H1 (cell line): ENCODE results near the gene DPY19L1. TPM values are rescaled to one million over a fixed set of nuclear protein-coding genes. Genes with fewer than 3 reads are reported as not detected.
"Not testable (repeated sequence)": the region's sequence is repeated elsewhere in the genome, so short reads cannot be mapped to it uniquely, and the experiment has no call there.

Experiments used
- CTCF ChIA-PET: fragments of 300-600 bp; sonication (Branson Sonifier 250); formaldehyde crosslinking; loops from one replicate; lab custom pipeline; 2021; ENCODE audit not compliant: partially characterized antibody; lab: Charles Lee
- POLR2A ChIA-PET: fragments of 300-600 bp; sonication (Branson Sonifier 250); formaldehyde crosslinking; loops from one replicate; lab custom pipeline; 2021; ENCODE audit warnings: inconsistent platforms; ENCODE audit not compliant: partially characterized antibody; lab: Charles Lee
- DNase-seq, 2 experiments: peaks; one replicate each; pipeline versions ENCODE4 v3.0.0 to v3.0.0-alpha.2; 2010 to 2022; ENCODE audit warnings: low spot score in 2 of 2, low read depth in 1 of 2, mixed read lengths in 1 of 2
- FAIRE-seq: peaks from 2 replicates; lab custom pipeline; 2011; peaks lifted over from hg19 to GRCh38; lab: Jason Lieb, UNC
- H2AFZ ChIP-seq: 2 replicates; pipeline ENCODE4 v1.8.1; 2012; ENCODE audit warnings: low read length, inconsistent platforms
- H2AK5ac ChIP-seq: 2 replicates; pipeline ENCODE4 v1.6.1; 2013; ENCODE audit warnings: low read depth, low read length
- H2BK120ac ChIP-seq: replicated peaks from 2 replicates; pipeline ENCODE3; 2013; ENCODE audit warnings: low read depth, low read length, inconsistent platforms
- H2BK12ac ChIP-seq: 2 replicates; pipeline ENCODE4 v1.6.1; 2013; ENCODE audit warnings: low read depth, low read length
- H2BK15ac ChIP-seq: 2 replicates; pipeline ENCODE4 v1.6.1; 2013; ENCODE audit warnings: low read length
- H2BK20ac ChIP-seq: 2 replicates; pipeline ENCODE4 v1.6.1; 2013; ENCODE audit warnings: low read length
- H2BK5ac ChIP-seq: 2 replicates; pipeline ENCODE4 v1.6.1; 2013; ENCODE audit warnings: low read depth, low read length
- H3K14ac ChIP-seq: 2 replicates; pipeline ENCODE4 v1.6.1; 2013; ENCODE audit warnings: inconsistent platforms; ENCODE audit not compliant: insufficient read length
- H3K18ac ChIP-seq: 2 replicates; pipeline ENCODE4 v1.6.1; 2013; ENCODE audit warnings: low read length; ENCODE audit errors: extremely low read depth
- H3K23ac ChIP-seq: 2 replicates; pipeline ENCODE4 v1.6.1; 2013; ENCODE audit warnings: inconsistent platforms; ENCODE audit not compliant: insufficient read length
- H3K23me2 ChIP-seq: 2 replicates; pipeline ENCODE4 v1.6.1; 2013; ENCODE audit warnings: low read depth, low read length
- H3K27ac ChIP-seq: 2 replicates; pipeline ENCODE4 v1.6.1; 2011; ENCODE audit warnings: low read depth, low read length, inconsistent platforms
- H3K27me3 ChIP-seq, 4 experiments: replicated peaks in 1 of 4; 1 replicate in 1 of 4; 2 replicates in 3 of 4; pipeline versions ENCODE4 v1.6.1 to v1.8.1; 2011 to 2013; ENCODE audit warnings: low read length in 3 of 4, mild to moderate bottlenecking in 3 of 4, inconsistent platforms in 2 of 4, mixed read lengths in 2 of 4, moderate library complexity in 1 of 4; ENCODE audit not compliant: control insufficient read depth in 3 of 4, insufficient read depth in 3 of 4; ENCODE audit errors: extremely low read depth in 1 of 4
- H3K36me3 ChIP-seq, 4 experiments: 2 replicates each; pipeline versions ENCODE4 v1.6.1 to v1.8.1; 2011 to 2013; ENCODE audit warnings: mild to moderate bottlenecking in 4 of 4, low read length in 3 of 4, moderate library complexity in 2 of 4, control low read depth in 1 of 4, inconsistent platforms in 1 of 4; ENCODE audit not compliant: insufficient read depth in 4 of 4, control insufficient read depth in 2 of 4
- H3K4ac ChIP-seq: replicated peaks from 2 replicates; pipeline ENCODE3; 2013; ENCODE audit warnings: low read length, low read depth, mixed read lengths, inconsistent platforms; ENCODE audit not compliant: insufficient read length
- H3K4me1 ChIP-seq, 4 experiments: replicated peaks in 1 of 4; 1 replicate in 1 of 4; 2 replicates in 3 of 4; pipeline versions ENCODE4 v1.6.1 to v1.8.1; 2011 to 2013; ENCODE audit warnings: low read length in 3 of 4, inconsistent platforms in 2 of 4, mixed read lengths in 1 of 4; ENCODE audit not compliant: insufficient read depth in 4 of 4, control insufficient read depth in 3 of 4
- H3K4me2 ChIP-seq, 2 experiments: 2 replicates each; pipeline versions ENCODE4 v1.6.1 to v1.8.1; 2011 to 2013; ENCODE audit warnings: low read depth in 2 of 2, low read length in 2 of 2, control low read depth in 1 of 2, inconsistent platforms in 1 of 2, mild to moderate bottlenecking in 1 of 2; ENCODE audit not compliant: insufficient read depth in 1 of 2
- H3K4me3 ChIP-seq, 4 experiments: fragments of 200-600, 300-600 bp in 1 of 4; sonication (generic), shearing (Covaris generic), sonication (Bioruptor Twin) in 1 of 4; 2 replicates each; pipeline versions ENCODE4 v1.5.1 to v1.8.1; 2011 to 2016; ENCODE audit warnings: low read length in 4 of 4, low read depth in 3 of 4, control low read depth in 2 of 4, inconsistent platforms in 2 of 4, mild to moderate bottlenecking in 2 of 4, mixed read lengths in 1 of 4, moderate library complexity in 1 of 4; ENCODE audit not compliant: insufficient read depth in 2 of 4; ENCODE audit errors: extremely low read depth in 1 of 4
- H3K56ac ChIP-seq: replicated peaks from 2 replicates; pipeline ENCODE3; 2013; ENCODE audit warnings: low read depth, mild to moderate bottlenecking, mixed read lengths, low read length, inconsistent platforms; ENCODE audit not compliant: insufficient read length
- H3K79me1 ChIP-seq: 2 replicates; pipeline ENCODE4 v1.6.1; 2013; ENCODE audit warnings: low read depth, low read length, control low read depth
- H3K79me2 ChIP-seq, 2 experiments: 2 replicates each; pipeline versions ENCODE4 v1.6.1 to v1.8.1; 2012 to 2013; ENCODE audit warnings: low read length in 2 of 2, mild to moderate bottlenecking in 2 of 2, inconsistent platforms in 1 of 2; ENCODE audit not compliant: insufficient read depth in 2 of 2, control insufficient read depth in 1 of 2
- H3K9ac ChIP-seq, 4 experiments: replicated peaks in 1 of 4; 1 replicate in 1 of 4; 2 replicates in 3 of 4; pipeline versions ENCODE4 v1.6.1 to v1.8.1; 2011 to 2013; ENCODE audit warnings: low read depth in 3 of 4, low read length in 3 of 4, control low read depth in 2 of 4, mild to moderate bottlenecking in 2 of 4, moderate library complexity in 2 of 4, inconsistent platforms in 1 of 4; ENCODE audit errors: extremely low read depth in 1 of 4
- H3K9me3 ChIP-seq, 2 experiments: 2 replicates each; pipeline versions ENCODE4 v1.6.1 to v1.8.1; 2012 to 2013; ENCODE audit warnings: mild to moderate bottlenecking in 2 of 2, moderate library complexity in 2 of 2, control low read depth in 1 of 2, inconsistent platforms in 1 of 2, low read depth in 1 of 2, low read length in 1 of 2, mixed read lengths in 1 of 2; ENCODE audit not compliant: insufficient read depth in 2 of 2
- H4K20me1 ChIP-seq, 2 experiments: replicated peaks in 1 of 2; 2 replicates each; pipeline versions ENCODE3 to v1.8.1; 2011 to 2013; ENCODE audit warnings: inconsistent platforms in 2 of 2, low read length in 2 of 2, mild to moderate bottlenecking in 1 of 2; ENCODE audit not compliant: insufficient read depth in 2 of 2, control insufficient read depth in 1 of 2
- H4K5ac ChIP-seq: 2 replicates; pipeline ENCODE4 v1.6.1; 2013; ENCODE audit warnings: low read length, low read depth, mixed read lengths, inconsistent platforms; ENCODE audit not compliant: insufficient read length
- H4K8ac ChIP-seq: 2 replicates; pipeline ENCODE4 v1.8.0; 2013; ENCODE audit warnings: mild to moderate bottlenecking, moderate library complexity, low read length, inconsistent platforms; ENCODE audit not compliant: insufficient read depth; ENCODE audit errors: extremely low read depth
- H4K91ac ChIP-seq: replicated peaks from 2 replicates; pipeline ENCODE3; 2013; ENCODE audit warnings: low read length, mixed read lengths, inconsistent platforms; ENCODE audit not compliant: insufficient read length
- WGBS, 2 experiments: shearing (Covaris generic) in 1 of 2; methylation state at CpG; one replicate each; pipeline versions ENCODE4 v1.1.6 to v1.1.7; 2013 to 2015; ENCODE audit warnings: low lambda C conversion rate in 2 of 2, mixed read lengths in 2 of 2, inconsistent platforms in 1 of 2, low coverage in 1 of 2, missing lambda C conversion rate in 1 of 2; ENCODE audit not compliant: insufficient replicate concordance in 2 of 2, insufficient coverage in 1 of 2, insufficient read length in 1 of 2; ENCODE audit errors: extremely low coverage in 1 of 2, missing lambda C conversion rate in 1 of 2; 5-methylcytosine and 5-hydroxymethylcytosine counted together
- polyA plus RNA-seq, 7 experiments: library from polyadenylated mRNA; depleted of rRNA in 3 of 7; stranded (reverse) in 5 of 7; unstranded in 2 of 7; fragments of >200 nt in 5 of 7; fragments of 200-250 nt in 2 of 7; gene quantifications; 1 replicate in 5 of 7; 2 replicates in 1 of 7; 4 replicates in 1 of 7; pipeline versions ENCODE4 v1.2.1 to v1.2.3, GENCODE V29; 2011 to 2013; ENCODE audit warnings: missing spikeins in 2 of 7, mixed read lengths in 2 of 7
- total RNA-seq: library from RNA; stranded (reverse); fragmentation: NEBNext Ultra II Directional; extraction: Animal tissue kit (Norgen Biotek cat#: 25700); gene quantifications from 2 replicates; pipeline ENCODE4 v1.2.1, GENCODE V29; 2021

DPY19L1 gene
- total and polyA plus RNA-seq, 2 of the 8 experiments (the other 6 are each of a cell fraction or from before 2014, with no cell fraction given): 14.1 to 23.3 TPM

DNA sequence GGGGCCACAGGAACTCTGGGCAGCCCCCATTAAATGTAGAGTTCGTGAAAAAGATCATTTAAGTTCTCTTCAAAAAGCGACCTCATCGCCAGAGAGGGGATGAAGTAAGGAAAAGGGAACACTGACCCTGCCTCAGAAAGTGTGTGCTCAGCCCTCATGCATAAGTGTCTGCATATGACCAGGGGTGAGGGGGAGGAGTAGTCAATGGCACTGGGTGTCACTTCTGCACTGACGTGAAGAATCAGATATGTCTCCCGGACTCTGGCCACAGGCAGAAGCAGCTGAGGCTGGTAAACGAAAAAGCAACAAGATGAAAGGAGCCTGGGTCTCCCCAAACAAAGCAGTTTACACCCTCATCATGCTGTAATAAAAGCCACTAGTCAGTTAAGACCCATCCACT lies 39.0 kb downstream of the DPY19L1 start:
- H2BK12ac ChIP-seq, H3K23ac ChIP-seq, H3K4me1 ChIP-seq, H2AFZ ChIP-seq, H2BK20ac ChIP-seq, H4K5ac ChIP-seq, FAIRE-seq, H4K8ac ChIP-seq, H3K56ac ChIP-seq, H3K9ac ChIP-seq, H3K23me2 ChIP-seq, H3K4me2 ChIP-seq, H3K14ac ChIP-seq, H2BK5ac ChIP-seq, H3K18ac ChIP-seq, H3K9me3 ChIP-seq, H3K79me1 ChIP-seq, H3K4ac ChIP-seq, H4K91ac ChIP-seq, H3K27me3 ChIP-seq, H2AK5ac ChIP-seq, H2BK15ac ChIP-seq, CTCF ChIA-PET, H3K36me3 ChIP-seq, H4K20me1 ChIP-seq, H3K4me3 ChIP-seq, H3K27ac ChIP-seq, H2BK120ac ChIP-seq, H3K79me2 ChIP-seq, DNase-seq, POLR2A ChIA-PET: not testable (repeated sequence)
- WGBS, 2 experiments: 90% methylated on average over 6 of the region's 6 CpGs; no CpG with 5 or more reads in 1 of the 2 experiments

DNA sequence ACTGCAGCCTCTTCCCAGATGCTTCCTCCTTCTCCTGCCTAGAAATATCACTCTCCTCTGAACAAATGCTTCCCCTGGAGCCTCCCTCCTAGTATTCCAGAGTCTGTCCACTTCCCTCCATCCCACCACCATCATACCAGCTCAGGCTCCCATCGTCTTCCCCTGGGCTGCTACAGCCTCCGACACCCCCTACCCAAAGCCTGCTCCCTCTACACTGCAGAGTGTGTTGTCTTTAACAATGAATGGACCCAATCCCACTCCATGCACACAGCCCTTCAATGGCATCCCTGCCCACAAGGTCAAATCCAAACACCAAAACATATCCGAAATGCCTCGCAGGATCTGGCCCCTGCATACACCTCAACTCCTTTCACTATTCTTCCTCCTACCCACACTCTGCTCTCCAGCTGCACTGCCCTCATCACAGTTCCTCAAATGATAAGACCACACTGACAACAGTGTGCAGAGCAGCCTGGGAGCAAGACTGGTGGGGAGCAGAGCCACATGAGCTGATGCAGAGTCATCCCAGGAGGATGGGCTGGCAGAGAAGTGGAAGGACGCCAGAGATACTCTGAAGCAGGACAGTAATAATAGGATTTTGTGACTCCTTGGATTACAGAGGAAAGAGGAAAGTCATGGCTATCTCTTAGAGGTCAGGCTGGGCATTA lies 40.7 kb downstream of the DPY19L1 start:
- H3K4me1 ChIP-seq, H2AFZ ChIP-seq, H3K36me3 ChIP-seq, H2BK120ac ChIP-seq, FAIRE-seq, H3K79me1 ChIP-seq, H3K23ac ChIP-seq, H3K9me3 ChIP-seq, H3K23me2 ChIP-seq, H3K4ac ChIP-seq, H2BK15ac ChIP-seq, POLR2A ChIA-PET, H3K9ac ChIP-seq, H3K18ac ChIP-seq, DNase-seq, H2AK5ac ChIP-seq, H3K4me2 ChIP-seq, H3K27me3 ChIP-seq, H4K5ac ChIP-seq, H2BK5ac ChIP-seq, H3K27ac ChIP-seq, H3K14ac ChIP-seq, H4K8ac ChIP-seq, H3K4me3 ChIP-seq, H4K20me1 ChIP-seq, H3K56ac ChIP-seq, H4K91ac ChIP-seq, CTCF ChIA-PET, H2BK20ac ChIP-seq, H3K79me2 ChIP-seq, H2BK12ac ChIP-seq: not testable (repeated sequence)
- whole genome bisulfite sequencing, 2 experiments: 95% methylated on average over 2 of the region's 5 CpGs; no CpG with 5 or more reads in 1 of the 2 experiments
